HCT116 (cell line): ENCODE results near the gene TEAD1. TPM values are rescaled to one million over a fixed set of nuclear protein-coding genes. Genes with fewer than 3 reads are reported as not detected.

Experiments
- ATAC-seq: fragments of 200-7000 bp; cut with Tn5 transposase; 2 replicates; pipeline ENCODE4 v1.9.1; 2020; ENCODE audit warnings: mild to moderate bottlenecking, moderate library complexity
- BruUV-seq: library from RNA; stranded (reverse); fragments of 400-500 nt; replicated peaks from 2 replicates; lab custom pipeline; 2021; lab: Mats Ljungman, UMichigan
- CTCF ChIA-PET: fragments of 300-600 bp; sonication (Branson Sonifier 250); formaldehyde crosslinking; loops from one replicate; lab custom pipeline; 2021; ENCODE audit warnings: antibody characterized with exemption; lab: Charles Lee
- POLR2A ChIA-PET: fragments of 300-600, 350-600 bp; sonication (Branson Sonifier 250); formaldehyde crosslinking; loops from one replicate; lab custom pipeline; 2021; ENCODE audit warnings: antibody characterized with exemption; lab: Charles Lee
- RAD21 ChIA-PET, 2 experiments: fragments of 300-600 bp; sonication (Branson Sonifier 250); formaldehyde crosslinking; loops; one replicate each; lab custom pipeline; 2023; ENCODE audit warnings: low total read pairs in 2 of 2; ENCODE audit not compliant: uncharacterized antibody in 2 of 2, unreplicated experiment in 2 of 2, low non-redundant PET in 1 of 2; lab: Charles Lee
- DNase-seq: peaks from one replicate; pipeline ENCODE4 v3.0.0-alpha.2; 2010; ENCODE audit warnings: low read depth, low spot score
- H2AFZ ChIP-seq: fragments of 200-600 bp; shearing (Covaris generic), sonication (generic); 2 replicates; pipeline ENCODE4 v1.6.1; 2017; ENCODE audit warnings: low read depth, mixed run types, mixed read lengths, antibody characterized with exemption, low read length; ENCODE audit not compliant: poor library complexity, severe bottlenecking
- H3K27ac ChIP-seq: 2 replicates; pipeline ENCODE4 v1.5.1; 2012; ENCODE audit warnings: low read depth, low read length
- H3K27me3 ChIP-seq: fragments of 200-600 bp; sonication (generic); 2 replicates; pipeline ENCODE4 v1.6.1; 2016; ENCODE audit warnings: mixed run types, low read length, mixed read lengths; ENCODE audit not compliant: insufficient read depth
- H3K36me3 ChIP-seq, 2 experiments: fragments of 200-500 bp in 1 of 2; fragments of 200-600 bp in 1 of 2; sonication (Bioruptor generic) in 1 of 2; sonication (generic) in 1 of 2; 2 replicates each; pipeline versions ENCODE4 v1.5.1 to v1.6.1; 2014 to 2016; ENCODE audit warnings: low read length in 2 of 2, inconsistent platforms in 1 of 2, mixed read lengths in 1 of 2, mixed run types in 1 of 2; ENCODE audit not compliant: insufficient read depth in 2 of 2, control insufficient read depth in 1 of 2
- H3K4me1 ChIP-seq, 2 experiments: fragments of 200-600 bp in 1 of 2; sonication (generic) in 1 of 2; 2 replicates each; pipeline versions ENCODE4 v1.5.1 to v1.6.1; 2012 to 2017; ENCODE audit warnings: low read length in 2 of 2, inconsistent platforms in 1 of 2, mild to moderate bottlenecking in 1 of 2, mixed read lengths in 1 of 2, mixed run types in 1 of 2, moderate library complexity in 1 of 2; ENCODE audit not compliant: insufficient read depth in 2 of 2, control insufficient read depth in 1 of 2
- H3K4me2 ChIP-seq: fragments of 200-600 bp; sonication (generic); 2 replicates; pipeline ENCODE4 v1.6.1; 2017; ENCODE audit warnings: mixed run types, low read length, mixed read lengths
- H3K4me3 ChIP-seq, 2 experiments: fragments of 200-600 bp in 1 of 2; sonication (generic) in 1 of 2; replicated peaks in 1 of 2; 2 replicates each; pipeline ENCODE4 v1.5.1; 2011 to 2016; ENCODE audit warnings: low read length in 2 of 2, control low read depth in 1 of 2, low read depth in 1 of 2, mild to moderate bottlenecking in 1 of 2, mixed read lengths in 1 of 2, mixed run types in 1 of 2
- H3K79me2 ChIP-seq: fragments of 200-600 bp; sonication (generic); 2 replicates; pipeline ENCODE4 v1.6.1; 2017; ENCODE audit warnings: mild to moderate bottlenecking, mixed run types, low read length, moderate library complexity, mixed read lengths; ENCODE audit not compliant: insufficient read depth
- H3K9ac ChIP-seq: fragments of 200-600 bp; sonication (generic); 2 replicates; pipeline ENCODE4 v1.6.1; 2016; ENCODE audit warnings: low read length, mixed read lengths
- H3K9me2 ChIP-seq: fragments of 200-600 bp; sonication (generic), shearing (Covaris generic); 2 replicates; pipeline ENCODE4 v1.6.1; 2017; ENCODE audit warnings: mixed run types, mild to moderate bottlenecking, moderate library complexity; ENCODE audit not compliant: insufficient read depth
- H3K9me3 ChIP-seq, 2 experiments: fragments of 200-500 bp in 1 of 2; fragments of 200-600 bp in 1 of 2; sonication (Bioruptor generic) in 1 of 2; sonication (generic) in 1 of 2; 2 replicates each; pipeline ENCODE4 v1.6.1; 2014 to 2017; ENCODE audit warnings: low read length in 2 of 2, mixed read lengths in 2 of 2, inconsistent platforms in 1 of 2, low read depth in 1 of 2, mild to moderate bottlenecking in 1 of 2, mixed run types in 1 of 2, moderate library complexity in 1 of 2; ENCODE audit not compliant: control insufficient read depth in 1 of 2, insufficient read depth in 1 of 2
- H4K20me1 ChIP-seq: fragments of 200-600 bp; sonication (generic), shearing (Covaris generic); 2 replicates; pipeline ENCODE4 v1.6.1; 2017; ENCODE audit warnings: mixed run types, mild to moderate bottlenecking, moderate library complexity; ENCODE audit not compliant: insufficient read depth
- CBX3 ChIP-seq: IDR thresholded peaks from 2 replicates; pipeline ENCODE4 v1.6.1; 2012; ENCODE audit warnings: low read depth
- CEBPB ChIP-seq: IDR thresholded peaks from 2 replicates; pipeline ENCODE4 v1.6.1; 2012; ENCODE audit warnings: low read depth
- CTCF ChIP-seq, 3 experiments: fragments of 200-600 bp in 1 of 3; sonication (generic) in 1 of 3; IDR thresholded peaks in 2 of 3; conservative IDR thresholded peaks in 1 of 3; 2 replicates each; pipeline ENCODE4 v1.5.1; 2012 to 2017; ENCODE audit warnings: low read depth in 2 of 3, low read length in 2 of 3, antibody characterized with exemption in 1 of 3, borderline replicate concordance in 1 of 3, control low read depth in 1 of 3, mild to moderate bottlenecking in 1 of 3, mixed read lengths in 1 of 3, mixed run types in 1 of 3, moderate library complexity in 1 of 3; ENCODE audit not compliant: insufficient read depth in 1 of 3
- MAX ChIP-seq: IDR thresholded peaks from 2 replicates; pipeline ENCODE4 v1.6.1; 2012
- SIN3A ChIP-seq: IDR thresholded peaks from 2 replicates; pipeline ENCODE4 v1.6.1; 2012; ENCODE audit warnings: low read depth
- ZFX ChIP-seq: fragments of 450-650 bp; IDR thresholded peaks from 2 replicates; pipeline ENCODE4 v1.6.1; 2017
- ZNF274 ChIP-seq: fragments of 200-500 bp; sonication (Bioruptor generic); IDR thresholded peaks from 2 replicates; pipeline ENCODE4 v1.6.1; 2014; ENCODE audit warnings: mild to moderate bottlenecking, low read depth, low read length, inconsistent platforms
- intact Hi-C: fragments of 100-400 bp; cut with micrococcal nuclease; formaldehyde crosslinking; loops from 2 replicates; pipeline ENCODE4 v1.10.0; 2022
- total RNA-seq: library from RNA; stranded (reverse); gene quantifications from one replicate; pipeline ENCODE4 v1.2.1, GENCODE V29; 2021; ENCODE audit not compliant: unreplicated experiment

The TEAD1 gene
- total RNA-seq, 1 experiment from 2014 or later, result 103 TPM

- Histone ChIP-seq H3K4me3 (no peak overlapping the region), H3K79me2 (no peaks in the 10 kb centered on the region), H3K4me2 (no peak overlapping the region), H3K9me2 (no peaks in the 10 kb centered on the region), H3K36me3 (no peaks in the 10 kb centered on the region), H3K4me1 (peaks cover 6 to 8% of the 10 kb centered on the region in 2 experiments; a peak in 2 of 4 replicates), H3K9ac (no peak overlapping the region), H3K9me3 (no peaks in the 10 kb centered on the region), H3K27ac (no peak overlapping the region), H2AFZ (no peak overlapping the region), H3K27me3 (no peaks in the 10 kb centered on the region), H4K20me1 (no peaks in the 10 kb centered on the region)
- intact Hi-C loops, result no loop called here
- POLR2A ChIA-PET, result no interaction called here
- TF ChIP-seq CTCF (IDR thresholded peaks at IDR 0.05 in 2 of 3, conservative IDR thresholded peaks at IDR 0.05 in 1 of 3; ENCODE audit: borderline replicate concordance in 1 of 3, insufficient read depth in 1 of 3, low read depth in 2 of 3, low read length in 2 of 3) (no peak), ZFX (no peak), ZNF274 (no peak)
- RAD21 ChIA-PET, result no interaction called here
- CTCF ChIA-PET, result no interaction called here
- no peak for DNase-seq
- BruUV-seq, result no TSS peak
- no peak for ATAC-seq
Observed at GRCh38 chr11:12646478-12646877, 27.7 kb upstream of the TEAD1 start.

GRCh38 chr11:12653729-12654128 is 20.5 kb upstream of the TEAD1 start:
- RAD21 ChIA-PET, result no interaction called here
- H3K4me1 ChIP-seq, result no peaks in the 10 kb centered on the region
- TF ChIP-seq MAX, result no peak
- TF ChIP-seq SIN3A, result no peak
- no peak for TF ChIP-seq CBX3
- no peak for TF ChIP-seq CTCF (IDR thresholded peaks at IDR 0.05 in 2 of 3, conservative IDR thresholded peaks at IDR 0.05 in 1 of 3; ENCODE audit: borderline replicate concordance in 1 of 3, insufficient read depth in 1 of 3, low read depth in 2 of 3, low read length in 2 of 3)
- TF ChIP-seq CEBPB, result no peak
- TF ChIP-seq, all 23 proteins: peak for 0
- ChIA-PET CTCF (interaction anchor here (1.5 kb wide), 1 partner anchor 11 kb away, joined by 3 read pairs; no protein-coding TSS in a partner anchor), POLR2A (no interaction called here)
- no TSS peak for BruUV-seq
- H4K20me1 ChIP-seq, result no peaks in the 10 kb centered on the region
- H3K4me3 ChIP-seq, result no peak overlapping the region
- H3K9me2 ChIP-seq, result no peaks in the 10 kb centered on the region
- no peak overlapping the region for H3K4me2 ChIP-seq
- ATAC-seq (no peak; the same call in 1 of the 2 replicates), DNase-seq (no peak)
- H3K9me3 ChIP-seq, result peaks cover 0 to 9% of the 10 kb centered on the region in 2 experiments; a peak in 1 of 4 replicates
- H3K9ac ChIP-seq, result no peak overlapping the region
- no peaks in the 10 kb centered on the region for H3K79me2 ChIP-seq
- intact Hi-C loops, result no loop called here
- no peak overlapping the region for H3K27ac ChIP-seq
- no peaks in the 10 kb centered on the region for H3K27me3 ChIP-seq
- H2AFZ ChIP-seq, result no peak overlapping the region
- H3K36me3 ChIP-seq, result no peaks in the 10 kb centered on the region
